Muscle layer of colon (tissue), 2 donors: ENCODE data around the gene MST1R.

ENCODE experiments used
- H3K27ac ChIP-seq: one replicate; pipeline ENCODE4 v1.7.0; 2013; ENCODE audit warnings: low read depth, mild to moderate bottlenecking, low read length, moderate library complexity
- H3K27me3 ChIP-seq, 2 donors: one replicate each; pipeline ENCODE4 v1.7.0; 2013; ENCODE audit warnings: low read length in 2 of 2, mild to moderate bottlenecking in 2 of 2; ENCODE audit not compliant: insufficient read depth in 2 of 2, control insufficient read depth in 1 of 2
- H3K36me3 ChIP-seq: one replicate; pipeline ENCODE4 v1.7.0; 2013; ENCODE audit warnings: mild to moderate bottlenecking, low read length; ENCODE audit not compliant: insufficient read depth
- H3K4me1 ChIP-seq: one replicate; pipeline ENCODE4 v1.7.0; 2013; ENCODE audit warnings: mild to moderate bottlenecking, low read length; ENCODE audit not compliant: insufficient read depth
- H3K4me3 ChIP-seq, 2 donors: one replicate each; pipeline ENCODE4 v1.7.0; 2013; ENCODE audit warnings: low read length in 2 of 2, low read depth in 1 of 2, mild to moderate bottlenecking in 1 of 2, moderate library complexity in 1 of 2
- H3K9ac ChIP-seq: one replicate; pipeline ENCODE4 v1.7.0; 2013; ENCODE audit warnings: low read length
- H3K9me3 ChIP-seq: one replicate; pipeline ENCODE4 v1.7.0; 2013; ENCODE audit warnings: mild to moderate bottlenecking, low read length
- donor health status: abdominal sarcoma.
- donor health status: Adenocarcinoma of cecum.

The MST1R gene

GRCh38 chr3:49845694-49846093 is 58.0 kb downstream of the MST1R start:
- no peak overlapping the region for H3K27ac ChIP-seq
- no peaks in the 10 kb centered on the region for H3K9me3 ChIP-seq
- H3K4me3 ChIP-seq, result no peak overlapping the region
- H3K9ac ChIP-seq, result no peak overlapping the region
- no peaks in the 10 kb centered on the region for H3K36me3 ChIP-seq
- H3K27me3 ChIP-seq, result no peaks in the 10 kb centered on the region
- H3K4me1 ChIP-seq, result no peaks in the 10 kb centered on the region

GRCh38 chr3:49844464-49845183 is 59.0 kb downstream of the MST1R start:
- no peaks in the 10 kb centered on the region for H3K9me3 ChIP-seq
- no peaks in the 10 kb centered on the region for H3K36me3 ChIP-seq
- H3K27ac ChIP-seq, result no peak overlapping the region
- no peak overlapping the region for H3K9ac ChIP-seq
- peaks cover 9% of the 10 kb centered on the region for H3K4me1 ChIP-seq
- no peak overlapping the region for H3K4me3 ChIP-seq
- H3K27me3 ChIP-seq, result no peaks in the 10 kb centered on the region

GRCh38 chr3:49842843-49843517 is 60.7 kb downstream of the MST1R start:
- Histone ChIP-seq H3K27ac (no peak overlapping the region), H3K4me3 (no peak overlapping the region), H3K9me3 (no peaks in the 10 kb centered on the region), H3K4me1 (peaks cover 14% of the 10 kb centered on the region), H3K27me3 (no peaks in the 10 kb centered on the region), H3K36me3 (no peaks in the 10 kb centered on the region), H3K9ac (no peak overlapping the region)

GRCh38 chr3:49841806-49842205 is 61.9 kb downstream of the MST1R start:
- no peaks in the 10 kb centered on the region for H3K36me3 ChIP-seq
- no peak overlapping the region for H3K27ac ChIP-seq
- H3K4me3 ChIP-seq, result no peak overlapping the region
- H3K9me3 ChIP-seq, result no peaks in the 10 kb centered on the region
- peaks cover 14% of the 10 kb centered on the region for H3K4me1 ChIP-seq
- H3K9ac ChIP-seq, result no peak overlapping the region
- H3K27me3 ChIP-seq, result no peaks in the 10 kb centered on the region

- no peaks in the 10 kb centered on the region for H3K36me3 ChIP-seq
- no peaks in the 10 kb centered on the region for H3K9me3 ChIP-seq
- peaks cover 14% of the 10 kb centered on the region for H3K4me1 ChIP-seq
- H3K27ac ChIP-seq, result no peak overlapping the region
- H3K27me3 ChIP-seq, result no peaks in the 10 kb centered on the region
- no peak overlapping the region for H3K9ac ChIP-seq
- H3K4me3 ChIP-seq, result no peak overlapping the region
Measured at GRCh38 chr3:49841126-49841696, 62.5 kb downstream of the MST1R start.

GRCh38 chr3:49840388-49840787 is 63.3 kb downstream of the MST1R start:
- Histone ChIP-seq H3K27ac (no peak overlapping the region), H3K27me3 (no peaks in the 10 kb centered on the region), H3K4me1 (peaks cover 14% of the 10 kb centered on the region), H3K4me3 (no peak overlapping the region), H3K9ac (no peak overlapping the region), H3K36me3 (no peaks in the 10 kb centered on the region), H3K9me3 (no peaks in the 10 kb centered on the region)

- Histone ChIP-seq H3K27me3 (no peaks in the 10 kb centered on the region), H3K9ac (no peak overlapping the region), H3K27ac (no peak overlapping the region), H3K36me3 (no peaks in the 10 kb centered on the region), H3K4me1 (peaks cover 14% of the 10 kb centered on the region), H3K4me3 (no peak overlapping the region), H3K9me3 (no peaks in the 10 kb centered on the region)
Measured at GRCh38 chr3:49839193-49839809, 64.4 kb downstream of the MST1R start.
